ENCODE measurements around the gene ENAH. TPM values are rescaled to one million over a fixed set of nuclear protein-coding genes. Genes with fewer than 3 reads are reported as not detected.

Gene ENAH
- total RNA-seq, 1 experiment from 2014 or later, result 160 TPM

Other genes with a start within 250 kb of the ENAH start
- 82.6 and 97.1 TPM in 2 replicates for gene LBR, start 225.1 kb downstream of the ENAH start, total RNA-seq (2014; rRNA removed; shearing (Covaris generic))
- gene SRP9, start 124.7 kb upstream of the ENAH start, total RNA-seq (2014; rRNA removed; shearing (Covaris generic)), result 647 and 743 TPM in 2 replicates
- 41.6 and 52.1 TPM in 2 replicates for gene EPHX1, start 157.0 kb upstream of the ENAH start, total RNA-seq (2014; rRNA removed; shearing (Covaris generic))
- 101 and 154 TPM in 2 replicates for gene TMEM63A, start 229.3 kb upstream of the ENAH start, total RNA-seq (2014; rRNA removed; shearing (Covaris generic))
- 2,746 and 3,860 TPM in 2 replicates for gene LEFTY1, start 236.0 kb upstream of the ENAH start, total RNA-seq (2014; rRNA removed; shearing (Covaris generic))